Left forelimb (tissue), 1 donor: ENCODE results near the gene DYSF.

ENCODE experiments used
- DNase-seq: peaks from one replicate; pipeline ENCODE4 v3.0.0-alpha.2; 2018; ENCODE audit warnings: low spot score

The DYSF gene

DNA sequence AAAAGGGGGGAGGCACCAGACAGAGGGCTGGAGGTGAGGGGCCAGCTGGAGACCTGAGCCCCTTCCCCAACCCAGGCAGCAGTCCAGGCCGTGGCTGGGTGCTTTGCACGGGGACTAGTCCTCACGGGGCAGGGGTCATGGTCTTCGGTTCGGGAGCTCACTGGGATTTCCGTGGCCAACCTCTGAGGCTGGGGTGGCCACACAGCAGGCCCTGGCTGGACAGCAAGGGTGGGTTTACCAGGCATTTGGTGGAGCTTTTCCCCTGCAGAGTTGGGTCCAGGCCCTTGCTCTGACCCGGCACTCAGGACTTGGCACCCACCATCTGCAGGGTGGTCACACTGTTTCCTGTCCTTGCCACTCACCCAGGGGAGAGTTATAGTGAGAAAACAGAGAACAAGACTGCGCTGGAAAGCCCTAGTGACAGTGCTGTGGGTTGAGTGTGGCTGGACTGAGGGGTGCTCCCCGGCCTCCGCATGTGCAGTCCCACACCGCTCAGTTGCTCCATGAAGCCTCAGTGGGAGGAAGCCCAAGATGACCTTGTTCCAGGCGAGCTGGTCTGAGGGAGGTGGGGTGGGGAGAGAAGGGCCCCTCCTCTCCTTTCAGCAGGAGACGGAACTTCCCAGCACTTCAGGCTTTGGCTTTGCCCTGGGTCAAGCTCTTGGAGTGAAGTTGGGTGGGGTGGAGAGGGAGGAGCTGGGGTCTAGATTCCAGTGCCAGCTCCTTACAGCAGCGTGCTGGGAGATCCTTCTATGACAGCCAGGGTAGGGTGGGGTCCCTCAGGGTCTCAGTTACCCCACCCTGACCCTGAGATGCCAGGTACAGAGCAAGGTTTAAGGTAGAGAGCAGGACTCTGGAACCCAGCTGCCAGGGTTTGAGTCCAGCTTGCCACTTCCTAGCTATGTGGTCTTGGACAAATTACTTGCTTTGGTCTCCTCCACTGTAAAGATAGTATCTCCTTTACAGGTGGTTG lies 219.8 kb downstream of the DYSF start:
- peak; percentile 62 for DNase-seq

GRCh38 chr2:71674158-71674851 lies 220.9 kb downstream of the DYSF start:
- DNase-seq = peak; percentile 57

GRCh38 chr2:71675296-71675695 lies 221.9 kb downstream of the DYSF start:
- no peak for DNase-seq

DNA sequence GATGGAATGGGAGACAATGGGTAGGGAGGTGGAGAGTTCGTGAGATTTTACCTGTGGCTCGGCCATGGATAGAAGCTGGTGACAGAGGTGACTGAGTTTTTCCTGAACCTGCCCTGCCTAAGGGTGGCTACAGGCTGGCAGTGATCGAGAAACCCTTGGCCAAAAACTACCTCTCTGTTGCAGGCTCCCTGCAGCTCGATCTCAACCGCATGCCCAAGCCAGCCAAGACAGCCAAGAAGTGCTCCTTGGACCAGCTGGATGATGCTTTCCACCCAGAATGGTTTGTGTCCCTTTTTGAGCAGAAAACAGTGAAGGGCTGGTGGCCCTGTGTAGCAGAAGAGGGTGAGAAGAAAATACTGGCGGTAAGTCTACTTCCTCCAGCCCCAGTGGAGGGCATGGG lies 225.5 kb downstream of the DYSF start:
- peak; percentile 40 for DNase-seq

GRCh38 chr2:71679491-71679890 lies 226.1 kb downstream of the DYSF start:
- no peak for DNase-seq

DNA sequence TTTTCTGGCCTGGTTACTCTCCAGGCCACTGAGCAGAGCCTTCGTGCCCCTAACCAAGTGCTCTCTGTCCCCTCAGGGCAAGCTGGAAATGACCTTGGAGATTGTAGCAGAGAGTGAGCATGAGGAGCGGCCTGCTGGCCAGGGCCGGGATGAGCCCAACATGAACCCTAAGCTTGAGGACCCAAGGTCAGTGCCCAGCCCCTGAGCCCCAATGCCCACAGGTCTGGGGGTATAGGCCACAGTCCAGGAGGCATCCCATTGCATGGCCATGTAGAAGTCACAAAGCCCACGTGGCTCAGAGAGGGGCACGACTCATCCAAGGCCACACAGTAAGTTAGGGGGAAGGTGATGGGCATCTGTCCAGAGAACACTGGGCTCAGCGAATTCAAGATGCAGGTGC lies 227.6 kb downstream of the DYSF start:
- DNase-seq = no peak

- no peak for DNase-seq
These were observed 228.3 kb downstream of the DYSF start for GRCh38 chr2:71681626-71682025.

DNA sequence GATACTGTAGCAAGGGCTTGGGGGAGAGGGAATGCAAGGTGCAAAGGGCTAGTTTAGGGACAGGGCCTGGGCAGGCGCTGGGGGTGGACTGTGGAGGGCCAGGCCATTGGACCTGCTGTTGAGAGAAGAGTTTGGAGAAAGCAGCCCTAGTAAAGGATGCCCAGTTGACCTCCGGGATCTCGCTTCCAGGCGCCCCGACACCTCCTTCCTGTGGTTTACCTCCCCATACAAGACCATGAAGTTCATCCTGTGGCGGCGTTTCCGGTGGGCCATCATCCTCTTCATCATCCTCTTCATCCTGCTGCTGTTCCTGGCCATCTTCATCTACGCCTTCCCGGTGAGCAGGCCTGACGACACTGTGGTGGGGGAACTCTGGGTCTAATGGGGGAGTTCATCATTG lies 229.0 kb downstream of the DYSF start:
- no peak for DNase-seq

DNA sequence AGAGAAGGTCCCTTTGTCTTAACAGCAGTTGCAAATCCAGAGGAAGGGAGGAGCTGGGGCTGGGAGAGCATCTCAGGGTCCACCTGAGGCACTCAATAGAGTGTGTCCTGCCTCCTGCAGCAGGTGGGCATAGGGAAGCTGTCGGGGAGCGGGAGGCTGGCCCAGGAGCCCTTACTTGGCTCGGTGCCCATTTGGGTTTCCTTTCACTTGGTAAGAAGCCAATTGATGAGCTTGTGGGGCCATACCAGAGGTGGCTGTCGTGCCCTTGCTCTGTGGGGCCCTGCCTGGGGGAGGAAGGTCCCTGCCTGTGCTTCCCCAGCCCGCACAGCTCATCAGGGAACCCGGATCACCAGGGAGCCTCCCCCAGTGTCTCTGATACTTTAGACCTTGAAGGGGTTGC lies 229.7 kb downstream of the DYSF start:
- no peak for DNase-seq

DNA sequence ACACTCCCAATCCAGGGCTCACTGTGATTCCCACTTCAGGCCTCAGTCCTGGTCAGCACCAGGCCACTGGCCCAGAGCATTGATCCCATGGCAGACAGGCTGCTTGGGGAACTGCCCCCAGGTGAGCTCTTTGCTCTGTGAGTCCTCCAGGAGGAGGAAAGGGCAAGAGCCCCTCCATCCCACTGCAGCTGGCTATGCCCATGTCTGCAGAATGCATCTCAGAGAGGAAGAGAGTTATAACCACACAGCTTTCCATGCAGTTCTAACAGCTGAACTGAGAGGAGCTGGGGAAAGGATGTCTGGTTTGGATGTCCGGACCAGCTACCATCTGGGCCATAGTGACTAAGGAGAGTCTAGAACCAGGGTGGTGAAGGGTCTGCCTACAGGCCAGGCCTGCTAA lies 230.3 kb downstream of the DYSF start:
- no peak for DNase-seq

- no peak for DNase-seq
These were observed 231.1 kb downstream of the DYSF start for GRCh38 chr2:71684226-71685072.

DNA sequence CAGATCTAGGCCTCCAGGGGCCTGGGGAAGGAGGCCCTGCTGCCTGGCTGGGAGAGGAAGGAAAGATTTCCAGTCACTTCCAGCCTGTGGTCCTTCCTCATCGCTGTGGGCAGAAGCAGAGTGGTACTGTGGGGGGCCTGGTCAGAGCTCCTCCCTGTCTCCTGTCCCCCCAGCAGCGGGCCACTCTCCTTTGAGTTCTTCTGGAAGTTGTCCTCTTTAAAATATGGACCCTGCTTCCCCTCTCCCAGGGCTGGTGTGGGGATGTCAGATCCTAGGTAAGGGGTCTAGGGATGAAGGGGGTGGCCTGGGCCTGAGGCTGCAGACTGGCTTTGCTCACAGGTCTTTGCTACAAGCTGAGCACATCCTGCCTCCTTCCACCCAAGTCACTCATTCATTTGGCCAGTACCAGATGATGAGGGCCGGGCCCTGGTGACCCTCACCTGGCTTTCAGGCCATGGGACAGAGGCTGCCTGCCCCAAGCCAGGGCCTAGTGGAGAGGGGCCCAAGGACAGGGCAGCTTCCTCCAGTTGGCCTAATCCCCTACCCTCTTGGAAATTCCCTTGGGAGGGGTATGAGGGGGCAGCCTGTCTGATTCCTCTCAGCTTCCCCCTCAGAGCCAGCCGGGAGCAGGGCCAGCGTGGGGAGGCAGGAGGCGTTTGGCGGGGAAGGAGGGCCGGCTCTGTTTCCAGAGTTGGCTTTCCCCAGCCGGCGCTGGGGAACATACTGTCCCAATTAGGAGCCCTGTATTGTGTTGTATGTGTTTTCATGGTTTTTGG lies 231.9 kb downstream of the DYSF start:
- no peak for DNase-seq

- no peak for DNase-seq
These were observed 232.7 kb downstream of the DYSF start for GRCh38 chr2:71685941-71686611.

GRCh38 chr2:71686781-71687180 lies 233.4 kb downstream of the DYSF start:
- no peak for DNase-seq

DNA sequence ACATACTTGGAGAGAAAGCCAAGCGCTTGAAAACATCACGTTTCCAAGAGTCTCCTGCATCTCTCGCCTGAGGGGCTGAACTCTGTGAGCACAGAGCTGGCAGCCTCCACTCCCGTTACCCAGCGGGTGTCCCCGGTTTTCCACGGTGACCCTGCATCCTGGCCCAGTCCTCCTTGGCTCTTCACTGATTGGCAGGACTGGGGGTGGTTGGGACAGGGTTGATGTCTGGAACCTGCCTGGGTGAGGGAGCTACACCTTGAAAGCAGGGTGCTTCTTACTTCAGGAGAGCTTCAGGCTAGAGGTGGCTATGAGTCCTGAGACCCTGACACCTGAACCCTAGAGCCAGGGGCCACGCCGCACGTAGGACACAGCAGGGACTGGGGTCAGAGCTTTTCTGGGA lies 234.1 kb downstream of the DYSF start:
- no peak for DNase-seq

GRCh38 chr2:71688530-71688929 lies 235.2 kb downstream of the DYSF start:
- DNase-seq = no peak

DNA sequence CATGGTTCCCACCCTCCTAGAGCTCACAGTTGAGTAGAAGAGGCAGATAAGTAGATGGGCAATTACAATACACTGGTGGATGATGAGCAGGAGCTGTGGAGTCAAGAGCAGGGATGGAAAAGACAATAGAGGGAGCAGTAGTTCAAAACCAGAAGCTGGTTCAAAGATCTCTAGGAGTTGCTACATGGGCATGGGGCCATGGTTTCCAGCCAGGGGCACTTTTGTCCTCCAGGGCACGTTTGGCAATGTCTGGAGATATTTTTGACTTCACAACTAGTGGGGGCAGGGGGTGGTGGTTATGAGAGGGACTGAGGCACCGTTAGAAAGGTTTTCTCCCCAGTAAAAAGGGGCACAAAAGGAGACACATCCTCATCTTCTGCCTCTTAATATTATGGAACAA lies 236.0 kb downstream of the DYSF start:
- no peak for DNase-seq

GRCh38 chr2:71689968-71690834 lies 236.8 kb downstream of the DYSF start:
- DNase-seq = no peak

DNA sequence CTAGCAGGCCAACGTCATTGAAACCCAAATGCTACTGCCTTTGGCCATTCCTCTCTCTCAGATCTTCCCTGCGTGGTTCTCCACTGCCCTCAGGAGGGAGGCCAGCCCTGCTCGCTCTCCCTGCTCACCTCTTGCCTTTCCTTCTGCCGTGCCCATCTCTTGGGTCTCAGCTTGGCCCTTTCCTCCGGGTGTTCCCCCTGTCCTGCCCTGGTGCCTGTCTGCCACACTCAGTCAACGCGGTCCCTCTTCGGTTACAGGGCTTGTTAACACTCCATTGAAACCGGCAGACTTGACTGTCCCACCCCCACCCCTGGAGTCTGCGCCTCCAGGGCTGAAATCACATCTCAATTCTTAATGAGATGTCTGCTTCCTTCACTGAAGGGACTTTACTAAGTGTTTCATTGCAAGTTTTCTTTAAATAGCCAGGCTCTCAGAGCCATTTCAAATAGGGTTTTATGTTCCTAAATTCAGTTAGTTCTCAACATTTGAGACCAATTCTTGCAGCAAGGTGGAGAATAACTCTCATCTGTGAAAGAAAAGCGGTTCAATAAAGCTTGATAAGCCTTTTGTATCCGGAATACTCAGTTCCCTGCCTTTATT lies 237.6 kb downstream of the DYSF start:
- no peak for DNase-seq
